CD1c-positive myeloid dendritic cell (primary cell): ENCODE measurements around the gene EVX2.

Experiments
- DNase-seq: peaks from one replicate; pipeline ENCODE4 v3.0.0-alpha.2; 2016; ENCODE audit errors: extremely low spot score

The EVX2 gene

DNA sequence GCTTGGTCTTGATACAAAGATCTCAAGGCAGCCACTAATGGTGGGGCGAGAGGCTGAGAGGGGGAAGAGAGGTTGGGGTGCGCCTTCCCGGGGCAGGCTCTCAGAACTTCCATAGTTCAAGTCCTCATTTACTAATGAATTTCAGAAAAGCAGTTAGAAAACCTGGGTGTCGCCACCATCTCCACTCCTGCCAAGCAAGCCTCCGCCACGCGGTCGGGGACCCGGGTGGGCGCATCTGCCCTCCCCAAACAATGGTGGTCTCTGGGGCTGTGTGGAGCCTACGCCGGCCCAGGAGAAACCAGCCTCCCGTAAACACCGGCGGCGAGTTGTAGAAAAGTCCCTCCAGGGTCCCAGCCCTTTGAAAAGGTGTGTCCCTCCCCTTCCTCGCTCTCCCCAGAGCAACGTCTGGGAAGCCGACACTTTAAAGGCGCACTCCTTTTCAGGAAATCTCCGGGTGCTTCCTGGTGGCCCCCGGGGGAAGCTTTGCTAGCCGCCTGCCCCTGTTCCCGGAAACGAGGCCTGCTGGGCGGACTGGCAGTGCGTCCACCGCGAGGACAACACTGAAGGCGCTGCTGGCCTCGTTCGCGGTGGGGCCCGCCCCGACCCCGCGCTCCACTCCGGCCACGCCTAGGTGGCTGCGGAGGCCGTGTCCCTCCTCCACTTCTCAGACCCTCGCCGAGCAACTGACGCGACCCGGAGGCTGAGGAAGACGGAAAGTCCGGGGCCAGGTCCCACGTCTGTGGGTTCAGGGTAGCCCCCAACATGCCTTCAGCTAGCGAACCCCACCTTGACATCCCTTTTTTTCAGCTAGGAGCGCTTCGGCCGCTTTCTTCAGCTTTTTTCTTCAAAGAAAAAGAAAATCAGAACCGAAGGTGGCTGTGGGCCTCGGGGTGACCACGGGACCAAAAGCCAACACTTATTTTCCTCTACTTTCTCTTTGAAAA, 16.8 kb downstream of the EVX2 start:
- no peak for DNase-seq

DNA sequence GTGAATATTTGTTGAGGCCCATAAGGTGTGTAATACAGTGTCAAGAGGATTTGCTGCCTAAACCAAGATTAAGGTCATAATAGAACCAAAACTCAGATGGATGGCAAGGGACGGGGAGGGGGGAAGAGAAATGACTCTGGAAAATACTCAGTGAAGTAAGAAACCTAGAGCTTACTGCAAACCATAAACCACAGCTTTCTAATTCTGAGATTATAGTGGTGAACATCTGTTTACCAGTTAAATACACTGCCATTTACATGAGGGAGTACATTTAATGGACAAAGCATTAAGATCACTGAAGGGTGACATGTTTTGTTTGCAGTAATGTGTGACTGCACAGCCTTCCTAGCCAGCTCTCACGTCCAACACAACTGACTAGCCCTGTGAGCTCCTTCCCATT, 19.8 kb downstream of the EVX2 start:
- no peak for DNase-seq

DNA sequence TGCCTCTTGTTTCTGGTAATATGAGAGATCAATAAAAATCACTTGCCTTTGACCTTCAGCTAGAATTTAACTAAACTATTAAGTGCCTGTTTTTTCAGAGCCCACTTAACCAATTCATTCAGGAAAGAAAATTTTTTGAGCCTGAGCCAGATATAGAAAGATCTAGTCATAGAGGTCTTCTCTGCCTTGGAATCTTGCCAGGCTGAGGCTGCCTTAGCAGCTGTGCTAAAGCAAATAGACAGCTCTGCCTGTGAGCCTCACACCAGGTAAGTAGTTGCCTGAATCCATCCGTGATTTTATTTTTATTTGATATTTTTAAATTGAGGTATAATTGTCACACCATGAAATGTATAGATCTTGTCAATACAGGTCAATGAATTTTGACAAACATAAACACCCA, 27.4 kb downstream of the EVX2 start:
- no peak for DNase-seq

DNA sequence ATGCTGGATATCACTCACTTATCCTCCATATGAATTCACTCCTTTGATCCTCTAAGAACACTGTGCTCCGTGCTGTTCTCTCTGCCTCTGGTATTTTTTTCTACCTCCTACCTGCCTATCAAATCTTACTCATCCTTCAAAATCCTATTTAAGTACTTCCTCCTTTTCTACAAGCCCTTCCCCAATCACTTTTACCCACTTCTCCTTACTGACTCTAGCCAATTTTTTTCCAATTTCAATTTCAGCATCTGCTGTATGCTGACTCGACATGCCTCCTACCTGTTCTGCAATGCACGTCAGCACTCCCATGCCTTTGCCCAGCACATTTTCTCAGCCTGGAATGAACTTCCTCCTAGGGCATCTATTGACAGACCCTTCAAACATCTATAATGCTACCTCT, 44.4 kb downstream of the EVX2 start:
- DNase-seq, result peak; percentile 43

DNA sequence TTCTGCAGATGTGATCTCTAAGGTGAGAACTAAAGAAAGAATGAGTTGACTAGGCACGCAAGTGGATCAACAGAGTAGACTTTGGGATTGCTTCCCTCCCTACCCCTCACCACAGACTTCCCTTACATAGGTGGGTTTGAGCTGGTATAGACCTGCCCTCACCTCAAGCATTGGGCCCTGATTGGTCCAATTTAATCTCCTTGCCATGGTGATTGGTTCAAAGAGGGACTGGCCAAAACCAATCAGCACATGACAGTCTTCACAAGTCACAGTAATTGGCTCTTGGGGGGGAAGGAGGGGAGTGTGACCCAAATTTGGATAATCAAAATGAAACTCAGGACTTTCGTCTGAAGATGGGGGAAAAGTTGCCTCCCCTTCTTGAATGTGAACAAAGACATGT, 45.1 kb downstream of the EVX2 start:
- no peak for DNase-seq

DNA sequence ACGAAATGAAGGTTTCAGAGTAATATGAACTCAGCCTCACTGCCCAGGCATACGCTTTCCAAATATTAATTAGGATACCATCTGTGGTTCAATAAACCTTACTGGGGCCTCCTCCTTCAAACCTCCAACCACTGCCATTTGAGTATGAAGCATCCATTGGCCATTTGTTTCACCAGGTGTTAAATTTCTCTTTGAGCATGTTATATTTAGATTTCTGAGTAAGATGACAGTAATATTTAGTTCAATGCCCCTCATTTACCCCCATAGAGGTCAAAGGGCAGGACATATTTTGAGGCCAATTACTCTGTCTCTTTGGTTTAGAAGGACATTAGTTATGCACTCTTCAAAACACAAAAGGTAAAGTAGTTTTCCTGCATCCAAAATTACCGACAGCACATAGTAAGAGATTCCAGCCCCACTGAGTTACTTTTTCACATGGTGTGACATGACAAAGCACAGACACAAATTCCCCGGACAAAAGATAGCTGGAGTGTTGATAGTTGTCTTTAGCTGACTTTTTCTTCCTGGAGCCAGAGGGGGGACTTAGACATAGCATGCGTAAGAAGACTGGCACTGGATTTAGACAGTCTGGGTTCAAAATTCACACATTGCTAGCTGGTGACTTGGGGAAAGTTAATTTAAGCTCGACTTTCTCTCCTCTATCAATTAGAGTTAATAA, 48.6 kb downstream of the EVX2 start:
- DNase-seq, result no peak

DNA sequence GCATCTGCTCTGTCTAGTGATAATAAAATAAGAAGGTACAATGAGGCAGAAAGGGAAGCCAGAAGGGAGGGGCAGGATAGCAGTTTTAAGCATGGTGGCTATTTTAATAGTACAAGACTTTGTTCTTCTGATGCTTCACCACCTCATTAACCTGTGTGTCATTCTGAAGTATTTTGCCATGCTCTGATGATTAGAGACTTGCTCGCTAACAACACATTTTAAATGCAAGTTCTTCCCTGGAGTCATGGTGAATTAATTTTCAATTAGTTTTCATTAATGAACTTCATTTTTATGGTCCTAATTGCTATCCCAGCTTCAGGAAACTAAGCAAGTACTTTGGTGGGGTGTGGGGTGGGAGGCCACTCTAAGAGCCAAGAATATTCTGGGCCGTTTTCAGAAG, 56.0 kb downstream of the EVX2 start:
- DNase-seq, result no peak
